Endometrium (tissue), 2 donors: Measurements from ENCODE around the gene THSD4.
A peak's percentile ranks its signal among the peaks of the same experiment; 100 is the strongest.
"Not testable (repeated sequence)": the region's sequence is repeated elsewhere in the genome, so short reads cannot be mapped to it uniquely, and the experiment has no call there.

ENCODE experiments used
- FAIRE-seq: peaks from 2 replicates; lab custom pipeline; 2012; peaks lifted over from hg19 to GRCh38; lab: Jason Lieb, UNC
- donor health status: control.
- donor health status: control.

The THSD4 gene

GRCh38 chr15:71658827-71659729, 543.8 kb downstream of the THSD4 start:
- no peak for FAIRE-seq

- no peak for FAIRE-seq
These were observed 544.4 kb downstream of the THSD4 start for GRCh38 chr15:71659730-71660067.

GRCh38 chr15:71660501-71660900, 545.2 kb downstream of the THSD4 start:
- no peak for FAIRE-seq

- FAIRE-seq, result no peak
These were observed 547.0 kb downstream of the THSD4 start for GRCh38 chr15:71662306-71662705.

GRCh38 chr15:71664622-71665021, 549.4 kb downstream of the THSD4 start:
- FAIRE-seq, result no peak

- FAIRE-seq, result no peak
These were observed 551.7 kb downstream of the THSD4 start for GRCh38 chr15:71666763-71667620.

GRCh38 chr15:71669688-71670087, 554.4 kb downstream of the THSD4 start:
- FAIRE-seq, result no peak

- FAIRE-seq, result not testable (repeated sequence)
These were observed 555.0 kb downstream of the THSD4 start for GRCh38 chr15:71670222-71670621.

- FAIRE-seq, result no peak
These were observed 559.1 kb downstream of the THSD4 start for GRCh38 chr15:71674354-71674753.

- FAIRE-seq, result no peak
These were observed 562.1 kb downstream of the THSD4 start for GRCh38 chr15:71677352-71677751.

- FAIRE-seq, result no peak
These were observed 562.5 kb downstream of the THSD4 start for GRCh38 chr15:71677766-71678165.

- FAIRE-seq, result no peak
These were observed 562.9 kb downstream of the THSD4 start for GRCh38 chr15:71678191-71678590.

GRCh38 chr15:71678605-71679004, 563.3 kb downstream of the THSD4 start:
- FAIRE-seq, result no peak

GRCh38 chr15:71679223-71679792, 564.0 kb downstream of the THSD4 start:
- FAIRE-seq, result no peak

GRCh38 chr15:71679793-71680353, 564.6 kb downstream of the THSD4 start:
- no peak for FAIRE-seq

GRCh38 chr15:71682001-71682400, 566.7 kb downstream of the THSD4 start:
- no peak for FAIRE-seq

- no peak for FAIRE-seq
These were observed 568.4 kb downstream of the THSD4 start for GRCh38 chr15:71683411-71684274.

- peak; percentile 33 for FAIRE-seq
These were observed 570.2 kb downstream of the THSD4 start for GRCh38 chr15:71685420-71685993.

GRCh38 chr15:71686221-71687050, 571.2 kb downstream of the THSD4 start:
- FAIRE-seq, result no peak

GRCh38 chr15:71687902-71688508, 572.7 kb downstream of the THSD4 start:
- no peak for FAIRE-seq
